ENCODE data around the gene DNAH8.

DNAH8 gene

GRCh38 chr6:39076623-39077535 lies 361.8 kb downstream of the DNAH8 start:
- Histone ChIP-seq H3K9me2 (replicated peaks; ENCODE audit: control insufficient read depth, low read length) (no peaks in the 10 kb centered on the region), H3K4me1 (ENCODE audit: control insufficient read depth, low read length) (no peaks in the 10 kb centered on the region), H3K79me2 (ENCODE audit: control insufficient read depth, low read length) (no peaks in the 10 kb centered on the region), H3K9me3 (ENCODE audit: control insufficient read depth, insufficient read depth, low read length) (no peaks in the 10 kb centered on the region), H4K20me1 (ENCODE audit: control insufficient read depth, insufficient read depth, low read depth, low read length) (no peaks in the 10 kb centered on the region), H3K4me3 (ENCODE audit: low read length) (no peak overlapping the region), H3K36me3 (ENCODE audit: control insufficient read depth, low read length) (no peaks in the 10 kb centered on the region), H3F3A (ENCODE audit: control insufficient read depth, insufficient read depth) (no peaks in the 10 kb centered on the region), H3K4me2 (ENCODE audit: low read length) (no peak overlapping the region), H3K27ac (ENCODE audit: low read depth, low read length) (no peak overlapping the region), H3K27me3 (ENCODE audit: control insufficient read depth, low read length) (no peaks in the 10 kb centered on the region)
- TF ChIP-seq EZH2phosphoT487 (IDR thresholded peaks at IDR 0.05; ENCODE audit: borderline replicate concordance, low read length) (no peak), CTCF (IDR thresholded peaks at IDR 0.05; ENCODE audit: low read depth, low read length, poor library complexity, severe bottlenecking) (no peak)

GRCh38 chr6:39077882-39078594 lies 362.9 kb downstream of the DNAH8 start:
- no peaks in the 10 kb centered on the region for H4K20me1 ChIP-seq (ENCODE audit: control insufficient read depth, insufficient read depth, low read depth, low read length)
- H3K27ac ChIP-seq (ENCODE audit: low read depth, low read length), result no peak overlapping the region
- no peaks in the 10 kb centered on the region for H3K79me2 ChIP-seq (ENCODE audit: control insufficient read depth, low read length)
- no peaks in the 10 kb centered on the region for H3K4me1 ChIP-seq (ENCODE audit: control insufficient read depth, low read length)
- TF ChIP-seq CTCF (IDR thresholded peaks at IDR 0.05; ENCODE audit: low read depth, low read length, poor library complexity, severe bottlenecking) (no peak), EZH2phosphoT487 (IDR thresholded peaks at IDR 0.05; ENCODE audit: borderline replicate concordance, low read length) (no peak)
- no peak overlapping the region for H3K4me2 ChIP-seq (ENCODE audit: low read length)
- H3K36me3 ChIP-seq (ENCODE audit: control insufficient read depth, low read length), result no peaks in the 10 kb centered on the region
- no peaks in the 10 kb centered on the region for H3K9me3 ChIP-seq (ENCODE audit: control insufficient read depth, insufficient read depth, low read length)
- no peaks in the 10 kb centered on the region for H3K27me3 ChIP-seq (ENCODE audit: control insufficient read depth, low read length)
- no peaks in the 10 kb centered on the region for H3K9me2 ChIP-seq (replicated peaks; ENCODE audit: control insufficient read depth, low read length)
- H3K4me3 ChIP-seq (ENCODE audit: low read length), result no peak overlapping the region
- H3F3A ChIP-seq (ENCODE audit: control insufficient read depth, insufficient read depth), result no peaks in the 10 kb centered on the region

GRCh38 chr6:39078695-39079094 lies 363.6 kb downstream of the DNAH8 start:
- Histone ChIP-seq H3K36me3 (ENCODE audit: control insufficient read depth, low read length) (no peaks in the 10 kb centered on the region), H3K9me3 (ENCODE audit: control insufficient read depth, insufficient read depth, low read length) (no peaks in the 10 kb centered on the region), H3K79me2 (ENCODE audit: control insufficient read depth, low read length) (no peaks in the 10 kb centered on the region), H4K20me1 (ENCODE audit: control insufficient read depth, insufficient read depth, low read depth, low read length) (no peaks in the 10 kb centered on the region), H3K9me2 (replicated peaks; ENCODE audit: control insufficient read depth, low read length) (no peaks in the 10 kb centered on the region), H3K27ac (ENCODE audit: low read depth, low read length) (no peak overlapping the region), H3K27me3 (ENCODE audit: control insufficient read depth, low read length) (no peaks in the 10 kb centered on the region), H3K4me2 (ENCODE audit: low read length) (no peak overlapping the region), H3F3A (ENCODE audit: control insufficient read depth, insufficient read depth) (no peaks in the 10 kb centered on the region), H3K4me3 (ENCODE audit: low read length) (no peak overlapping the region), H3K4me1 (ENCODE audit: control insufficient read depth, low read length) (no peaks in the 10 kb centered on the region)
- TF ChIP-seq CTCF (IDR thresholded peaks at IDR 0.05; ENCODE audit: low read depth, low read length, poor library complexity, severe bottlenecking) (no peak), EZH2phosphoT487 (IDR thresholded peaks at IDR 0.05; ENCODE audit: borderline replicate concordance, low read length) (no peak)
